TTC549 (cell line): ENCODE results near the gene LTB4R2.
"Not testable (repeated sequence)": the region's sequence is repeated elsewhere in the genome, so short reads cannot be mapped to it uniquely, and the experiment has no call there.

ENCODE experiments used
- FAIRE-seq: peaks from 2 replicates; lab custom pipeline; 2012; peaks lifted over from hg19 to GRCh38; lab: Jason Lieb, UNC

Gene LTB4R2

DNA sequence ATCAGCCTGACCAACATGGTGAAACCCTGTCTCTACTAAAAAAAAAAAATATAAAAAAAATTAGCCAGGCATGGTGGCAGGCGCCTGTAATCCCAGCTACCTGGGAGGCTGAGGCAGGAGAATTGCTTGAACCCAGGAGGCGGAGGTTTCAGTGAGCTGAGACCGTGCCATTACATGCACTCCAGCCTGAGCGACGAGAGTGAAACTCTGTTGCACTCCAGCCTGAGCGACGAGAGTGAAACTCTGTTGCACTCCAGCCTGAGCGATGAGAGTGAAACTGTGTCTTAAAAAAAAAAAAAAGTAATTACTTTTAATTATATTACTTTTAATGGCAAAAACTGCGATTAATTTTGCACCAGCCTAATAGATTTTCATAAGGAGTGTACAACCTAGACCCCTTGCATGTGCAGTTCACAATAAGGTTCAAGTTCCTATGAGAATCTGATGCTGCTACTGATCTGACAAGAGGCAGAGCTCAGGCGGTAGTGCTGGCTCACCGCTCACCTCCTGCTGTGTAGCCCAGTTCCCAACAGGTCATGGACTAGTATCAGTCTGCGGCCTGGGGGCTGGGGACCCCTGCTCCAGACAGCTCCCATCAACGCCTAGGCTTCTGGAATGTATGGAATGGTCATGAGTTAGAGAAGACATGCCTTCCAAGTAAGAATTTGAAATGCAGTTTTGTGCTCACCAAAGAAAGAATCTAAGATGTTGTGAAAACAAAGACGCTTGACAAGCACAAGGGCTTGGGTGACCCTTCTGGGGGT lies 11.5 kb downstream of the LTB4R2 start:
- FAIRE-seq = no peak

DNA sequence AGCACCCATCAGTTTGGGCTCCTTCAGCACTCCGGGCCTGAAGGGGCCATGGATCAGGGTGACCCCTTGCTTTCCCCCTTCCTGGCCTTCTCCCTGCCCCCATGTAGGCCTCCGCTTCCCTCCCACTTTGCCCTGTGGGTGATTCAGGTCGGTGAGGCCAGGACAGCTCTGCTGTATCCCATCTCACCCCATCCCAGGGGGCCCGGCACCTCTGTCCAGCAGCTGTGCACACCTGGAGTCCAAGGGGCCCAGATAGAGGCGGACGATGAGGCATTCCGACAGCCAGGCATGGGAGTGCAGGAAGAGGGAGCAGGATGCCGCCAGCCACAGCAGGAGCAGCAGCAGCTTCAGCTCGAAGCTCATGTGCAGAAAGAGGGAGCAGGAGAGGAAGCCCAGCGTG lies 12.7 kb downstream of the LTB4R2 start:
- no peak for FAIRE-seq

DNA sequence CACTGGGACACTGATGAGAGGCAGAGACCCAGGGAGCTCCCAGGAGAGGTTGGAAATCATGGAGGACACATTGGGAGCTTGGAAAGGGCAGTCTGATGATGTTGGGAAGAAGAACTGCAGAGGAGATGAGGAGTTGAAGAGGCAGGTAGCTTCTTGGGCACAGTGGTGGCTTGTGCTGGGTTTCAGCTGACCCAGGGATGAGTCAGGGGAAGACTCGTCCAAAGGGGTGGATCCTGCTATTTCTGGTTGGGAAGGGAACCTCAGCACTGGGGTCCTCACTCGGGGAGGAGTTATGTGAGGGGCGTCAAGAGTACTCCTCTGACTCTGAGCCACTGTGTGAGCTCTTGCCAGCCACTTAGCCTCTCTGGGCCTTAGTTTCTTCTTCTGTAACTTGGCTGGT lies 13.4 kb downstream of the LTB4R2 start:
- FAIRE-seq = no peak

DNA sequence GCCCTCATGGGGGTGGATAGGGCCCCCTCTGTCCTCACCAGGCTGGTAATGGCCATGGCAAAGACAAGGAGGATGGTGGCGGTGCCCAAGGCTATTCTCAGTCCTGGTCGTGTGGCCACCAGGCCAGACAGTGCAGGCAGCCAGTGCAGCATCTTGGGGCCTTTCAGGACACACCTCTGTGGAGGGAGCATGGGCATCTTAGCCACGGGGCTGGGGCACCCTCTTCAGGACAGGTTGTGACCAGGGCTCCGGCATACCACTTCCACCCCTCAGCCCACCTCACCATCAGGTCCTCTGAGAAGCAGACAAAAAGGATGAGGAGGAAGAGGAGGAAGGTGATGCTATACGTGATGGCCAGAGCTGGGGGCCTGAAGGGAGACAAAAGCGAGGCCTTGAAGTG lies 14.1 kb downstream of the LTB4R2 start:
- FAIRE-seq = no peak

DNA sequence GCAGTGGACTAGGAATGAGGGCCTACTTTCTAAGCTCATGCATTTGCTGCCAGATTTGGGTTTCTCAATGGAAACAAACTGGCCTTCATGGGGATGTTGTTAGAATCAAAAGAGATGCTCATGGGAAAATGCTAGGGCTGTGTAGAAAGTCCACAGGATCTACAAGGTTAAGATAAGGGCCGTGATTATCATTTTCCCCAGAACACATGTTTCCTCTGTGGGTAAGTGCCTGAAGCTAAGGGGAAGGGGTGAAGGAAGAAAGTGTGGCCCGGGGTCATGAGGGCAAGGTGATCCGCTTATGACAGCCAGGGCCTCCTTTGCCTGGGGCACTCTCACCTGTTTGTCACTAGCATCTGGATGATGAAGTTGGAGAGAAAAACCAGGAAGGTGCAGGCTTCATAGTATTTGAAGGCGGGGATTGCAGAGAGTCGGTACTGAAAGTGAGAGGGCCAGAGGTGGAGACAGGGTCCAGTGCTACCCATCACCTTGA lies 15.1 kb downstream of the LTB4R2 start:
- no peak for FAIRE-seq

DNA sequence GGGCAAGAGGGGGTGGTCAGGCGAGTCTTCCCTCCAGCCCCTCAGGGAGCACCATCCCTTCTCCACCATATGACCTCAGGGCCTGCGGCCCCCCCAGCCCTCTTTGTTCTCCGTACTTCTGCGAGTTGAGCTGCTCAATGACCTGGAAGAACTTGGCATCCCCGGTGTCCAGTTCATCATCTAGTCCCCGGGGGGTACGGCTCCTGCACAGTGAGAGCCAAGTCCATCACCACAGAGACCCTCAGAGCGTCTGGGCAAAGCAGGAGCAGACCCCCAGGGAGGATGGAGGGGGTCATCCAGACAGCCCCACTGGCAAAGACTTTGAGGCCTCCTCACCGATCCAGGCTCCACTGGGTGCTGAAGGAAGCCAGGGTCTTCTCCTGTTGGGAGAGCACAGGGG lies 16.0 kb downstream of the LTB4R2 start:
- FAIRE-seq = no peak

DNA sequence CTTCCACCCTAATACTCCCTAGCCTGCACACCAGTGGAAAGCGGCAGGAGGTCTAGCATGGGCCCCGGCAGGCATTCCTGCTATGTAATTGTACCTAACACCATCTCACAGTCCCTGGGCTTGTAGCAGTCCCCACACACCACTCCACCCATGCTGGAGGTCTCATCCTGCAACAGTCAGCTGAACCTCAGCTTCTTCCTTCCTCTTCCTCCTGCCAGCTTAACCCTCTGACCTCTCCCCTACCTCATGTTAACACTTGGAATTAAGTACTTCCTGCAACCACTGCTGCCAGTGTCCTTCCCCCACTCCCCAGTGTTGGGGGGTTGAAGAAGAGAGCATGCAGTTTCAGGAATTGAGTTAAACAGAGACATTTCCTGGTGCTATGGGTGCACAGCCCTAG lies 17.4 kb downstream of the LTB4R2 start:
- no peak for FAIRE-seq

DNA sequence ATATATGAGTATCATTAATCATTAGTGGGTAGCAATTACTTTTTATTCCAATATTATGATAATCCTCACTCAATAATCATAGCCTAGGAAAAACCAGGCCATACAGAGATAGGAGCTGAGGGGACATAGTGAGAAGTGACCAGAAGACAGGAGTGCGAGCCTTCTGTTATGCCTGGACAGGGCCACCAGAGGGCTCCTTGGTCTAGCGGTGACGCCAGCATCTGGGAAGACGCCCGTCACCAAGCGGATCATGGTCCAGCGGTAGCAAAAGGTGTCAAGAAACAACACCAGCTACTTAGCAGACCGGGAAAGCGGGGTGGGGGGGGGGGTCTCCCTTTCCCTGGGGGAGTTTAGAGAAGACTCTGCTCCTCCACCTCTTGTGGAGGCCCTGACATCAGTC lies 18.0 kb downstream of the LTB4R2 start:
- FAIRE-seq = not testable (repeated sequence)

DNA sequence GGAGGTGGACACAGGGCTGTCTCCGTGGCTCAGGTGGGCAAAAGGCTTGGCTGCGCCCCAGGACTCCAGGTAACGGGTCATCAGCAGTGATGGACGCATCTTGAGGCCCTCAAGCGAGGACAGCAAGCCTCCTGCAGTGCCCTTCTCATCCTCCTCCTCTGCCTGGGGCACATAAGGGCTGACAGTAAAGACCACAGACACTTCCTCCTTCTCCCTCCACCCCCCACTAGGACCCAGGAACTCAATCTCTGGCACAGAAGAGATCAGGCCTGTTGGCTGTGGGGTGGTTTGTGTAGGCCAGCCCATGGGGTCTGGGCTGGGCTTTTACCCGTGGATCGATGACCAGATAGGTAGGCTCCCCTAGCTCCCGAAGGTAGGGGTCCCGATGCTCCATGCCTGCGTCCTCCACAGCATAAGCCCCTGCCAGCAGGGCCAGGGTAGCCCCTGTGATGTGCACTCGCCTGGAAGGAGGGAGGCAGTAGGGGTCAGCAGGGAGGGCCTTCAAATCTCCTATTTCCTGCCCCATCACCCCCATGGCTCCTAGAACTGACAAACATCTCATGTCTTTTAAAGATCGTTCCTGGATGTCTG lies 19.2 kb downstream of the LTB4R2 start:
- no peak for FAIRE-seq

DNA sequence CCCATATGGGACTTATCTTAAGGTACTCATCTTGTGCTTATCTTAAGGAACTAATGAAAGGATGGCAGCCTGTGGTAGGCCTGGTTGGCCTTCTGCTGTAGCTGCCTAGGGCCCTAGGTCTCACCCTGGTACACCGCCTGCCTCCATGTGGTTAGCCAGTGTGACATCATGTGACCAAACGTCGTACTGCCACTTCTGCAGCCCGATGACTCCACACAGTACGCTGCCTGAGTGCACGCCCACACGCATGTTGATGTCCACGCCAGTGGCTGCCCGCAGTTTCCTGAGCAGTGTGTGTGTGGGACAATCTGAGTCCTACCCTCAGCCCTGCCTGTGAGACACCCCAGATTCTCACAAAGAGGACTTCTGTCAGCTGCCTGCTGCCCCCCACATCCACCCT lies 19.8 kb downstream of the LTB4R2 start:
- FAIRE-seq = no peak

DNA sequence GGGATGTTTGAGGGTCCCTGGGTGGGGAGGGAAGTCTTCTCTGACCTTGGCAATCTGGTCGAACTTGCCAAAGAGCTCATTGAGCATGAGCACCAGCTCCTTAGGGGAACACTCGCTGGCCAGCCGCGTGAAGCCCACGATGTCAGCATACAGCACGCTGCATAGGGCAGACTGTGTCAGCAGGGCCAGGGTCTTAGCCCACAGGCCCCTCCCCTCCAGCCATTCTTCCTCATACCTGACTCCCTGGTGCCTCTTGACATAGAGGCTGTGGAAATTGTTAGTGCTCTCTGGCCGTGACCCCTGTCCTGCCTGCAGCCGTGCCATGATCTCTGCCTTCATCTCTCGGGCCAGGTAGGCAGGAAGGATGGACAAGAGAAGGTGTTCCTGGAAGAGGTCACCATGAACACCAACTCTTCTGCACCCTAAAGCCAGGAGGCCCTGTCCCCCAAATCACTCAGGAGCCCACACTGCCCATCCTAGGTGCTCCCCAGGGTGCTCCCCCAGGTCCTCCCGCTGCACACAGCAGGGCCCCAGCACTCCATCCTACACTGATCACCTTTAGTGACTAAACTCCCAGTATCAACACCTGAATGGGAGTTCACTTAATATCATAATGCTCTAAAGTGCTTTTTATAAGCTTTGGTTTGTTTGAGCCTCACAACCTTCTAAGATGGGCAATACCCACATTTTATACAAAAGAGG lies 21.2 kb downstream of the LTB4R2 start:
- no peak for FAIRE-seq

DNA sequence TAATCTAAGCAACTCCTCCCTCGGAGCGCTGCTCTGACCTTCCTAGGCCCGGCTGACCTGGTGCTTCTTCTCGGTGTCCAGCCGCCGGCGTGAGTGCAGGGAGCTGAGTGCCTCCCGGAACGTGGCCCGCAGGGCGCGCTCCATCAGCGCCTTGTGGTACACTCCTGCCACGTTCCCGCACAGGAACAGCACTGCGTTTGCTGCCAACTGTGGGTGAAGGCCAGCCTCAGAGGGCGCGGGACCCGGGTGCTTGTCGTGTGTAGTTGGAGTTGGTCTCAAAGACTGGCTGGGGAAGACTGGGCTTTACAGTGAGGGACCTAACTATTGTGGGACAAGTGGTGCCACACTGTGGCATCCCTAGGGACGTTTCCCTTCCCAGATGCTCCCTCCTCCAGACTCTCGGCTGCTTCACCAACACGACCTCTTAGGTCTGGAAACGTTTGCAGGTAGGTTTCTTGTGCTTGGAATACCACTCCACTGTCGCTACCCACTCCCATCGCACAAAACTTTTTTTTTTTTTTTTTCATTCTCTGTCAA lies 21.9 kb downstream of the LTB4R2 start:
- FAIRE-seq = no peak

DNA sequence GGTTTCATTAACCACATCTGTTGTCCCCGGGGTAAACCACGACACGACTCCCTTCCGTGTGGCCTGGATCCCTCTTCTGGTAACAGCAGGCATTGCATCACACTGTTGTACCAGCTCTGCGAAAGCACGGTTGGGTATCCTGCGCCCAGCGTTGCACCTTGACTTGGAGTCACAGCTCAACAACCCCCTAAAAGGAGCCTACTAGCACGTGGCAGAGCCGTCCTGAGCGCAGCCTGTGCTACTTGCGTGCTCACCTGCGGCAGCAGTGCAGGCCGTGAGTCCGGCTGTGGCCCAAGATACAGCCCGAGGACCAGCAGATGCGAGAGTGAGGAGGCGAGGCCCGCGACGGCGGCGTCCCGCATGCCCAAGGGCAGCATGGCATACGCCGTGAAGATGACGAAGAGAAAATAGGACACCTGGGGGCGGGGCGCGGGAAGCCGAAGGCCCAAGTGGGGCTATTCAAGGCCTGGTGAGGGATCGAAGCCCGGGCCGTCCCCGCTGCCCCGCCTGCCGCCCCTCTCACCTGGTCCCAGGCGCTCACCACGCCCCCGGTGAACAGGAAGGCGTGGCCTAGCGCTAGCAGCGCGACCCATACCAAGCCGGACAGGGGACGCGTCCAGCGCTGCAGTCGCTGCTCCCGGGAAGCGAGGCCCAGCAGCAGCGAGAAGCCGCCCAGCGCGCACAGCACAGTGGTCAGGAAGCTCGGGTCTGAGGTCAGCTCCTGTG lies 22.5 kb downstream of the LTB4R2 start:
- no peak for FAIRE-seq

DNA sequence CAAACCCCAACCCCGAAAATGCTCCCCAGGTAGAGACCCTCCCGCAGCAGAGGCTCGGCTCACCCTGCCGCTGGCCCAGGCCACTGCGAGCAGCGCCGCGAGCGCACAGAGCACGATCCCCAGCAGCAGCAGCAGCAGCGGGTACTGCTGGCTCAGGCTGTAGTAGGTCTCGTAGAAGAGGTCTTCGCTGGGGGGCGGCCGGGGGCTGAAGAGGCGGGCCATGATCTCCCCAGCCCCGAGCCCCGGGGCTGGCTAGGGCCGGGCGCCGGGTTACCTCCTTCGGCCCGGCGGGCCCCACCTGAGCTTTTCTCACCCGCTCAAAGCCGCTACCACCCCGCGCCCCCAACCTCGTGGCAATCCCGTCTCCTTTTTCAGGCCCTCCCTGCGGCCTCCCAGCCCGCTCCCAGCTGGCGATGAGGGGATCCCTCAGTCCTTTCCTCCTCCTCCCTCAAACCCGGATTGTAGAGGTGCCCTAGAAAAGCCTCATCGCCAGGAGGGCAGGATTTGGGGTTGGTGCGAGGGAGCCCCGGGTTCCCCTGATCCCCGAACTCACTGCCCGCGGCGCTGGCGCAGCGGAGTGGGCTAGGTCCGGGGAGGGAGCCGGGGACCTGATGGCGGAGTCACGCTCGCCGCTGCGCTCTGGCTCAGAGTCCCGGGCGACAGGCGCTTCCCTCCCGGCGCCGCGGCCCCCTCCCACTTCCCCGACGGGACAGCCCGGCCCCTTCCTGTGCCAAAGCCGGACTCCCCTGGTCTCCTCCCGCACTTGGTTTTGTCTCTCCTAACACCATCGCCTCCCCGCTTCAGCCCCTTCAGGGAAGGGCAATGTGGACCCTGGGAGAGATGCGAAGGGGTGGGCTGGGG lies 24.7 kb downstream of the LTB4R2 start, which contains the start of gene ADCY4:
ADCY4 (minus strand) TSS at position 641 of the 861 bp plus-strand sequence; CDS start at position 222, 419 bp downstream.
- FAIRE-seq = no peak

DNA sequence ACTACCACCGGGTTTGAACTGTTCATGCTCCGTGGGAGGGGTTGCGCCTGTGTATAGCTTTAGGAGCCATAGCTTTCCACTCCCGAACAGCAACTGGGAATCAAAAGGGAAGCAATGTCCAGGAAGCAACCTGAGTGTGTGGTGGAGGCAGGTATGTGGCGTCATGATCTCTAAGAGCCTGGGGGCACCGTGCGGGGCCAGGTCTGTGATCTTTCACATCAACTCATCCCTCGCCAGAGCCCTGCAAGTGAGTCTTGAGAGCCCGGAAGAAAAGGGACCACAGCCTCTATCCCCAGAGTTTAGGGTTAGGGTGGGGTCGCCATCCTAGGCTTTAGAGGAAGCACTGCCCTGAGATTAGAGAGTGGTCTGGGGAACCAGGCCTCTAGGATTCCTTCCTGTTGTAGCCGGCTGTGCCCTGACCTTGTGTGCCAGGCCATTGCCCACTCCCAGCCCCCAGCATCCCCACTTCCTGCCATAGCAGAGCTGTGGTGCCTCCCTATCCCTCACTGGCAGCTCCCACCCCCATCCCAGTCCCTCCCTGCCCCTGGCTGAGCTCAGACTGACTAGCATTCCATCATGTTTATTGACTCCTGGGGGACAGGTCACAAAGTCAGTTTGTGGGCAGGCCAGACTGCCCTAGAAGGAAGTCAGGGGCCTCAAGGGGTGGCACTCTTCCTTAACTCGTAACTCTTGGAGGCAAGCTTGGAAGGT lies 25.7 kb downstream of the LTB4R2 start:
- no peak for FAIRE-seq

DNA sequence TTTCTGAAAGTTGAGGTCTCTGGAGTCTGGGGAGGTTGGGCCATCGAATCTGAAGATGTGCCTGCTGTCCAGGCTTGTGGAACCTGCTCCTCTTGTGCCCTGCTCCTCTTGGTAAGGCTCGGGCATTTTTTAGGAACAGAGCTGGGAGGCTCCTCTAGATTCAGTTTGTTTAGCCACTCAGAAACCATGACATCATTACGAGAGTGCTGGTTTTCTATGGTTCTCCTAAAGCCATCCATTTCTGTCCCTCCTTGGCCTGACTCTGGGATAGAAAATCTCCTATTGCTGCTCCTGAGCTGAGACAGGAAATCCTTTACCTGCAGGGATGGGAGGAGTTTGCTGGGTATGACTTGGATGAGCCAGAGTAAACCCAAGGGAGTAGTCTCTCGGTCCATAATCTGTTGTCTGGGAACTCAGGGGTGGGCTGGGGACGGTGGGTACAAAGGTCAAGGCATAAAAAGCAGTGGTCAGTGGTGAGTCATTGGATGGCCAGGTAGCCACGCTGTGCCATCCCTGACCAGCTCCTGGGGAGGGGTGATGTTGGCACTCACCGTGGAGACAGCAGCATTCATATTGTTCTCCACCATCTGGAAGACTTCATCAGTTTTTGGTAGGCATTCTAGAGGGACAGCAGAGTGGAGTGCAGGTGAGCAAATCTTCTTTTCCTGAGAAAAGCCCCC lies 27.3 kb downstream of the LTB4R2 start:
- FAIRE-seq = no peak

DNA sequence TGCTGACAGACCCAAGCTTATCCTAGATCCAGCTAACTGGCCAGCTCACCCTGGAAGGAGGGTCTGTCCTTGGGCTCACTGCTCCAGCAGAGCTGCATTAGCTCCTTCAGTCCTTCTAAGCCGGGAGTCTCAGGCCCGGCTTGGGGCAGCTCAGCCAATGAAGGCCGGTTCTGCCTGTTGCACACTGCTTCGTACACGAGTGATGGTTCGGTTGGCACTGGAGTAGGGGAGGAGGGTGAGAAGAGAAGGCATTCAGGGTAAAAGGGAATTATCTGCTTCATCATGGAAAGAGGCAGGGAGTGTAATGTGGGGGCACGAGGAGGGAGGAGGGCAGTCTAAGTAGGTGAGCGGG lies 27.9 kb downstream of the LTB4R2 start:
- FAIRE-seq = no peak

DNA sequence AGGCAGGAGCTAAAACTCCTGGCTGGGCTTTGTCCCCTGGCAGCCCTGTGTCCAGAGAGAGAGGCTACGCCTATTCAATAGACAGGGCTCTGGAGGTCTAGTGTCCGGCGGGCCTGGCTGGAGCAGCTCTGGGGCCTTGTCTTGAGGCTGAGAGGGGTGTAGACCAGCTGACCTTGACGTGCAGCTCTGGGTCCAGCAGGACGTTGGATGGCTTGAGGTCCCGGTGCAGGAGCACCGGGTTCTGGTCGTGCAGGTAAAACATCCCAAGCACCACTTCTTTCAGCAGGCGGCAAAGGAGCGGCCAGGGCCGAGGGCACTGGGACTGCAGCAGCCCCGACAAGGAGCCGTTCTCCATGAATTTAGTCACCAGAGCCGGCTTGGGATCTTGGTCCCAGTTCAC lies 28.9 kb downstream of the LTB4R2 start:
- FAIRE-seq = no peak

DNA sequence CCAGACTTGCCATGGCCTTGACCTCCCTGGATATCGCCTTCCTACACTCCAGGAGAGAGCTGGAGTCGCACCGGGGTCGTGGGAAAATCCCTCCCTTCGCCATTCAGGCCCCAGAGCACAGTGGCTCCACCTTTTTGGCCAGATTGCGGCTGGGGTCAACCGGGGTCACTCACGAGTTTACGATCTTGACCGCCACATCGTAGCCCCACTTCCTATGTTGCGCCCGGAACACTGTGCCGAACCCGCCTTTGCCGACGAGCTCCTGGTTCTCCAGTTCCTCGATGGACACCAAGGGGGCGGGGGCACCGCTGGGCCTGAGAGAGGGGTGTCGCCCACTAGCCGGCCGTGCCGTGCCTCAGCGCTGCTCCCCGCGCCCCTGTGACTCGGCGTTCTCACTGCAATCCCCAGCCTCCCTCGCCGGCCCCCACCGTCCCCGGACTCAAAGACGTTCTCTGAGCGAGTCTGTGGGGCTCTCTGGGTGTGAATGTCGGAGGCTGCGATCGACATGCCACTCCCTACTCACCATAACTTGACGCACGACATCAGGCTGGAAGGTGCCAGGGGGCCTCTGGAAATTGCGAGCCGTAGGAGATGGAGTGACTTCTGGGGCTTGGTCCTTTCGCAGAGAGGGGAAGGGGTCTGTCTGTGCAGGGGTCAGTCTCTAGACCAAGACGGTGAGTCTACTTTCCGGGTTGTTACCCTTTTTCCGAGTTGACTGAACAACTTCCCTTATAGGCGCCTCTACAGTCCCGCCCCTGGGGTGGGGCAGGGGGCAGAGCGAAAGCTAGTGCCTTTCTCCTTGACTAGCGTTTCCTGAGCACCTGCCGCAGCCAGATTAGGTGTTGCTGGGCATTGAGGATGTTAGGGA lies 29.6 kb downstream of the LTB4R2 start, which contains the start of gene RIPK3:
RIPK3 (minus strand) TSS at position 708 of the 868 bp plus-strand sequence; CDS start at position 543, 165 bp downstream.
- FAIRE-seq = no peak
